DOHH2 (cell line): ENCODE data around the gene PTBP1.
"Not testable (repeated sequence)": the region's sequence is repeated elsewhere in the genome, so short reads cannot be mapped to it uniquely, and the experiment has no call there.

ENCODE experiments used
- H3F3A ChIP-seq: fragments of 200-600 bp; sonication (generic), shearing (Covaris generic); 2 replicates; pipeline ENCODE4 v1.6.0; 2016; ENCODE audit warnings: antibody characterized with exemption, mild to moderate bottlenecking; ENCODE audit not compliant: control insufficient read depth, insufficient read depth
- H3K27ac ChIP-seq: fragments of 200-600 bp; sonication (generic); 2 replicates; pipeline ENCODE4 v1.5.1; 2014; ENCODE audit warnings: low read depth, mild to moderate bottlenecking, low read length, moderate library complexity
- H3K27me3 ChIP-seq: fragments of 200-600 bp; sonication (generic); 2 replicates; pipeline ENCODE4 v1.6.1; 2014; ENCODE audit warnings: mild to moderate bottlenecking, low read length, mixed read lengths; ENCODE audit not compliant: control insufficient read depth
- H3K36me3 ChIP-seq: fragments of 200-600 bp; sonication (generic); 2 replicates; pipeline ENCODE4 v1.6.1; 2014; ENCODE audit warnings: mild to moderate bottlenecking, low read length, moderate library complexity, mixed read lengths; ENCODE audit not compliant: control insufficient read depth
- H3K4me1 ChIP-seq: fragments of 200-600 bp; sonication (generic); 2 replicates; pipeline ENCODE4 v1.6.1; 2014; ENCODE audit warnings: mild to moderate bottlenecking, low read length, mixed read lengths; ENCODE audit not compliant: control insufficient read depth
- H3K4me2 ChIP-seq: fragments of 200-600 bp; sonication (generic); 2 replicates; pipeline ENCODE4 v1.6.0; 2014; ENCODE audit warnings: mild to moderate bottlenecking, low read length, moderate library complexity
- H3K4me3 ChIP-seq: fragments of 200-600 bp; sonication (generic); 2 replicates; pipeline ENCODE4 v1.5.1; 2014; ENCODE audit warnings: mild to moderate bottlenecking, low read length, mixed read lengths
- H3K79me2 ChIP-seq: fragments of 200-600 bp; sonication (generic); 2 replicates; pipeline ENCODE4 v1.6.1; 2014; ENCODE audit warnings: mild to moderate bottlenecking, low read length, mixed read lengths; ENCODE audit not compliant: control insufficient read depth
- H3K9me2 ChIP-seq: fragments of 200-600 bp; sonication (generic); replicated peaks from 2 replicates; pipeline ENCODE4 v1.6.1; 2014; ENCODE audit warnings: mild to moderate bottlenecking, low read length, mixed read lengths; ENCODE audit not compliant: control insufficient read depth
- H3K9me3 ChIP-seq: fragments of 200-600 bp; sonication (generic); 2 replicates; pipeline ENCODE4 v1.6.1; 2014; ENCODE audit warnings: antibody characterized with exemption, low read length, mixed read lengths; ENCODE audit not compliant: control insufficient read depth, insufficient read depth
- H4K20me1 ChIP-seq: fragments of 200-600 bp; sonication (generic); 2 replicates; pipeline ENCODE4 v1.6.0; 2014; ENCODE audit warnings: low read depth, mild to moderate bottlenecking, antibody characterized with exemption, low read length, moderate library complexity; ENCODE audit not compliant: control insufficient read depth, insufficient read depth
- EZH2phosphoT487 ChIP-seq: fragments of 200-600 bp; sonication (generic); IDR thresholded peaks from 2 replicates; pipeline ENCODE4 v1.6.1; 2017; ENCODE audit warnings: borderline replicate concordance, mild to moderate bottlenecking, antibody characterized with exemption, low read length, moderate library complexity, mixed read lengths
- TF ChIP-seq, protein P1 (sequence below): fragments of 200-600 bp; sonication (generic); IDR thresholded peaks from one replicate; pipeline ENCODE4 v1.5.1; 2014; ENCODE audit warnings: antibody characterized with exemption, mild to moderate bottlenecking, low read depth, low read length; ENCODE audit not compliant: poor library complexity, severe bottlenecking

The PTBP1 gene

DNA sequence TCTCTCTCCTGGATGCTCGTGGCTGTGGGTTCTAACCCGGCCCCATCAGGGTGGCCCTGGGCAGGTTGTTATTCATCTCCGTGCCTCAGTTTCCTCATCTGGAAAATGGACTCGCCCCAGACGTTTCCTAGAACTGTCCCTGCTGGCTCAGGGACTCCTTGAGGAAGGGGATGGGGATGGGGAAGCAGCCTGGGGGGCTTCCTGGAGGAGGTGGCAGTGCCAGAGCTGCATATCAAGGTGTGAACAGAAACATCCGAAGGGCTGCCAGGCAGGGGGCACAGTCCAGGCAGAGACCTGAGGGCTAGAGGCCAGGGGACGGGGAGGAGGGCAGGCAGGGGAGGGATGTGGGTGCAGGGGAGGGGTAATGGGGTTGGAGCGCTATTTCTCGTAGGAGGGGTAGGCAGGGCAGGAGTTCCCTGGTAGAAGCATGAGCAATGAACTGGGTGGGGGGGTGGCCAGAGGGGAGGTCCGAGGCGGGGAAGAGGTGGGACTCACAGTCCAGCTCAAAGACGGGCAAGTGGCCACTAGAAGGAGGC lies 51.2 kb downstream of the PTBP1 start:
- Histone ChIP-seq H3F3A (no peaks in the 10 kb centered on the region), H3K4me2 (no peak overlapping the region), H3K27ac (no peak overlapping the region), H3K36me3 (no peaks in the 10 kb centered on the region), H3K4me3 (no peak overlapping the region), H3K4me1 (peaks cover 15% of the 10 kb centered on the region), H3K79me2 (no peaks in the 10 kb centered on the region), H3K9me2 (no peaks in the 10 kb centered on the region), H4K20me1 (no peaks in the 10 kb centered on the region), H3K27me3 (peaks cover 12% of the 10 kb centered on the region), H3K9me3 (no peaks in the 10 kb centered on the region)
- TF ChIP-seq EZH2phosphoT487, result no peak
- TF ChIP-seq, protein P1, sequence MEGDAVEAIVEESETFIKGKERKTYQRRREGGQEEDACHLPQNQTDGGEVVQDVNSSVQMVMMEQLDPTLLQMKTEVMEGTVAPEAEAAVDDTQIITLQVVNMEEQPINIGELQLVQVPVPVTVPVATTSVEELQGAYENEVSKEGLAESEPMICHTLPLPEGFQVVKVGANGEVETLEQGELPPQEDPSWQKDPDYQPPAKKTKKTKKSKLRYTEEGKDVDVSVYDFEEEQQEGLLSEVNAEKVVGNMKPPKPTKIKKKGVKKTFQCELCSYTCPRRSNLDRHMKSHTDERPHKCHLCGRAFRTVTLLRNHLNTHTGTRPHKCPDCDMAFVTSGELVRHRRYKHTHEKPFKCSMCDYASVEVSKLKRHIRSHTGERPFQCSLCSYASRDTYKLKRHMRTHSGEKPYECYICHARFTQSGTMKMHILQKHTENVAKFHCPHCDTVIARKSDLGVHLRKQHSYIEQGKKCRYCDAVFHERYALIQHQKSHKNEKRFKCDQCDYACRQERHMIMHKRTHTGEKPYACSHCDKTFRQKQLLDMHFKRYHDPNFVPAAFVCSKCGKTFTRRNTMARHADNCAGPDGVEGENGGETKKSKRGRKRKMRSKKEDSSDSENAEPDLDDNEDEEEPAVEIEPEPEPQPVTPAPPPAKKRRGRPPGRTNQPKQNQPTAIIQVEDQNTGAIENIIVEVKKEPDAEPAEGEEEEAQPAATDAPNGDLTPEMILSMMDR, result no peak

DNA sequence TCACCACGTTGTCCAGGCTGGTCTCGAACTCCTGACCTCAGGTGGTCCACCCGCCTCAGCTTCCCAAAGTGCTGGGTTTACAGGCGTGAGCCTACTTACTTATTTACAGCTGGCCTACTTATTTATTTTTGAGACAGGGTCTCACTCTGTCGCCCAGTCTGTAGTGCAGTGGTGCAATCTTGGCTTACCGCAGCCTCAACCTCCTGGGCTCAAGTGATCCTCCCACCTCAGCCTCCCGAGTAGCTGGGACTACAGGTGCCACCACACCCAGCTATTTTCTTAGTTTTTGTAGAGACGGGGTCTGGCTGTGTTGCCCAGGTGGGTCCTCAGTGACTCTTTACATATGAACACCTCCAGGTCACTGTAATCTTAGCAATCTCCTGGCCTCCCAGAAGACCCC lies 51.9 kb downstream of the PTBP1 start:
- H3K27me3 ChIP-seq, result peaks cover 12% of the 10 kb centered on the region
- not testable (repeated sequence) for H3K27ac ChIP-seq, H3K4me3 ChIP-seq, H3K9me3 ChIP-seq, H3K36me3 ChIP-seq, H3K9me2 ChIP-seq, H3F3A ChIP-seq, H3K79me2 ChIP-seq, H3K4me2 ChIP-seq, H4K20me1 ChIP-seq
- peaks cover 15% of the 10 kb centered on the region for H3K4me1 ChIP-seq

DNA sequence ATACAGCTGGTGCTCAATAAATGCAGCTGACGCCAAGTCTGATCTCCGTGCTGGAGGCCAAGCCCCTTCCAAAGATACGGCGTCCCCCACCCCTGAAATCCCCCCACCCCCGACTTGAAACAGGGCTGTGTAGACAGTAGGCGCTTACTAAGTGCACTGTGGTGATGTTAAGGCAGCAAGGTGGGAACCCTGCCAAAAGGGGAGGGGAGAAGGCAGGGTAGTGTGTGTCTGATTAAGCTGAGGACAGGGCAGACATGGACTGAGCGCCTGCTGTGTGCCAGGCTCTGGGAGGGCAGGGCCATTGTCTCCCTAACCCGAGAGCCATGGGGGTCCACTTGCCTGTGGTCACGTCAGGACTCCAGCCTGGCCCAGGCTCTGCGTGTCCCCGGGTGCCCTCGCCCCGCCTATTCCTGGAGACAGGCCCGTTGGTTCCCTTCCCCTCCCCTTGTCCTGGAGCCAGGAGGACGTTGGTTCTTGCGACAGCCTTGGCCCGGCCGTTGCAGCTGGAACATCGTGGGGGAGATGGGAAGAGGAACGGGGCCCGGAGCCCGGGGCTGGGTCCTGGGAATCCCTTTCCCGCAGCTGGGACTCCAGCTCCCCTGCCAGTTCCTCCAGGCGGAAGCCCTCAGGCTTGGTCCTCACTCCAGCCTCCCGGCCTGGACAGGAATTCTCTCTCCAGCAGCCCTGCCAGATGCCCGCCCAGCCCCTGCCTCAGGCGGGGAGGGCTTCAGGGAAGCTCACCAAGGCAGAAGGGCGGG lies 53.1 kb downstream of the PTBP1 start:
- Histone ChIP-seq H3K4me2 (no peak overlapping the region), H3K27ac (no peak overlapping the region), H3K4me3 (no peak overlapping the region)

DNA sequence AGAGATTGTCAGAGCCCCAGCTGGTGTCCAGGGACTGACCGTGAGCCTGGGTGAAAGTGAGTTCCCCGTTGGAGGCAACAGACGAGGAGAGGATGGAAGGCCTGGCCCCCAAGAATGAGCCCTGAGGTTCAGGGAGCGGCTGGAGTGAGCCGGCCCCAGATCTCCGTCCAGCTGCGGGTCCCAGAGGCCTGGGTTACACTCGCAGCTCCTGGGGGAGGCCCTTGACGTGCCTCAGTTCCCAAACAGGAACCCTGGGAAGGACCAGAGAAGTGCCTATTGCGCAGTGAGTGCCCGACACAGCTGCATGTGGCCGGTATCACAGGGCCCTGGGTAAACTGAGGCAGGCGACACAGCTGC lies 53.7 kb downstream of the PTBP1 start:
- Histone ChIP-seq H3K36me3 (no peaks in the 10 kb centered on the region), H3K4me1 (peaks cover 2% of the 10 kb centered on the region; the same call in 1 of the 2 replicates), H3K9me3 (no peaks in the 10 kb centered on the region), H3K9me2 (no peaks in the 10 kb centered on the region), H3K4me3 (no peak overlapping the region), H3F3A (no peaks in the 10 kb centered on the region), H4K20me1 (no peaks in the 10 kb centered on the region), H3K79me2 (no peaks in the 10 kb centered on the region), H3K27me3 (peaks cover 3% of the 10 kb centered on the region; the same call in 1 of the 2 replicates), H3K27ac (no peak overlapping the region), H3K4me2 (no peak overlapping the region)
- TF ChIP-seq, protein P1, result no peak
- TF ChIP-seq EZH2phosphoT487, result no peak

More for the DNA sequence above, 53.1 kb downstream of the PTBP1 start:
- H3K27me3 ChIP-seq, result peaks cover 6% of the 10 kb centered on the region; the same call in 1 of the 2 replicates
- no peaks in the 10 kb centered on the region for H3K36me3 ChIP-seq
- H3K79me2 ChIP-seq, result no peaks in the 10 kb centered on the region
- TF ChIP-seq, protein P1, result no peak
- H3K4me1 ChIP-seq, result peaks cover 8% of the 10 kb centered on the region
- H3K9me3 ChIP-seq, result no peaks in the 10 kb centered on the region
- H3F3A ChIP-seq, result no peaks in the 10 kb centered on the region
- no peaks in the 10 kb centered on the region for H4K20me1 ChIP-seq
- no peaks in the 10 kb centered on the region for H3K9me2 ChIP-seq
